IMR-90 (cell line): ENCODE measurements around the gene KRCC1. TPM values are rescaled to one million over a fixed set of nuclear protein-coding genes. Genes with fewer than 3 reads are reported as not detected.

Source experiments
- ATAC-seq: fragments of 200-7000 bp; cut with Tn5 transposase; 2 replicates; pipeline ENCODE4 v1.9.1; 2020; ENCODE audit warnings: low read depth, mild to moderate bottlenecking, moderate library complexity
- BruUV-seq: library from RNA; stranded (reverse); fragments of 400-500 nt; replicated peaks from 2 replicates; lab custom pipeline; 2021; lab: Mats Ljungman, UMichigan
- CTCF ChIA-PET: fragments of 300-600 bp; formaldehyde crosslinking; extraction: SDS; loops from one replicate; lab custom pipeline; 2021; ENCODE audit warnings: antibody characterized with exemption; lab: Yijun Ruan, JAX
- POLR2A ChIA-PET: fragments of 300-600 bp; sonication (Branson Sonifier 250); formaldehyde crosslinking; loops from one replicate; lab custom pipeline; 2022; ENCODE audit warnings: antibody characterized with exemption; ENCODE audit not compliant: unreplicated experiment; lab: Charles Lee
- DNase-seq: peaks from one replicate; pipeline ENCODE4 v3.0.0; 2013
- H2AFZ ChIP-seq: replicated peaks from 2 replicates; pipeline ENCODE3; 2013; ENCODE audit warnings: low read length, mild to moderate bottlenecking; ENCODE audit not compliant: poor library complexity
- H2AK5ac ChIP-seq: 2 replicates; pipeline ENCODE4 v1.6.1; 2013; ENCODE audit warnings: low read depth, low read length, inconsistent platforms
- H2AK9ac ChIP-seq: replicated peaks from 2 replicates; pipeline ENCODE3; 2013; ENCODE audit warnings: mild to moderate bottlenecking, low read depth, low read length, moderate library complexity; ENCODE audit not compliant: poor library complexity
- H2BK120ac ChIP-seq: 2 replicates; pipeline ENCODE4 v1.6.1; 2013; ENCODE audit warnings: low read depth, low read length, inconsistent platforms
- H2BK15ac ChIP-seq: 3 replicates; pipeline ENCODE4 v1.6.1; 2013; ENCODE audit warnings: low read depth, low read length, inconsistent platforms
- H2BK20ac ChIP-seq: 2 replicates; pipeline ENCODE4 v1.6.1; 2013; ENCODE audit warnings: low read depth, mild to moderate bottlenecking, inconsistent platforms, low read length, moderate library complexity
- H2BK5ac ChIP-seq: 2 replicates; pipeline ENCODE4 v1.6.1; 2013; ENCODE audit warnings: mild to moderate bottlenecking, low read depth, low read length, inconsistent platforms; ENCODE audit not compliant: poor library complexity, severe bottlenecking
- H3K14ac ChIP-seq: replicated peaks from 2 replicates; pipeline ENCODE4 v1.6.1; 2013; ENCODE audit warnings: low read depth, low read length, inconsistent platforms
- H3K18ac ChIP-seq: 2 replicates; pipeline ENCODE4 v1.6.1; 2013; ENCODE audit warnings: low read depth, low read length, control low read depth
- H3K23ac ChIP-seq: 2 replicates; pipeline ENCODE4 v1.6.1; 2013; ENCODE audit warnings: low read depth, low read length, inconsistent platforms
- H3K27ac ChIP-seq: 2 replicates; pipeline ENCODE4 v1.5.1; 2013; ENCODE audit warnings: mild to moderate bottlenecking, control low read depth, low read length; ENCODE audit not compliant: insufficient read depth
- H3K27me3 ChIP-seq: 2 replicates; pipeline ENCODE4 v1.6.1; 2013; ENCODE audit warnings: low read length; ENCODE audit not compliant: control insufficient read depth, insufficient read depth
- H3K36me3 ChIP-seq: 2 replicates; pipeline ENCODE4 v1.6.1; 2013; ENCODE audit warnings: low read length, mixed read lengths; ENCODE audit not compliant: control insufficient read depth, insufficient read depth
- H3K4ac ChIP-seq: 2 replicates; pipeline ENCODE4 v1.6.1; 2013; ENCODE audit warnings: low read depth, low read length, inconsistent platforms
- H3K4me1 ChIP-seq: 2 replicates; pipeline ENCODE4 v1.6.1; 2013; ENCODE audit warnings: low read length, mixed read lengths; ENCODE audit not compliant: control insufficient read depth, insufficient read depth
- H3K4me2 ChIP-seq: 2 replicates; pipeline ENCODE4 v1.6.1; 2013; ENCODE audit warnings: low read depth, mild to moderate bottlenecking, control low read depth, low read length, moderate library complexity
- H3K4me3 ChIP-seq: 2 replicates; pipeline ENCODE4 v1.5.1; 2013; ENCODE audit warnings: low read depth, mild to moderate bottlenecking, control low read depth, low read length, moderate library complexity; ENCODE audit not compliant: insufficient read depth
- H3K56ac ChIP-seq: 2 replicates; pipeline ENCODE4 v1.6.1; 2013; ENCODE audit warnings: low read length, inconsistent platforms; ENCODE audit not compliant: insufficient read depth; ENCODE audit errors: extremely low read depth
- H3K79me1 ChIP-seq, 2 experiments: 2 replicates each; pipeline ENCODE4 v1.6.1; 2013; ENCODE audit warnings: low read length in 2 of 2, inconsistent platforms in 1 of 2, low read depth in 1 of 2
- H3K9ac ChIP-seq: 2 replicates; pipeline ENCODE4 v1.6.1; 2013; ENCODE audit warnings: low read depth, low read length, control low read depth
- H3K9me1 ChIP-seq: 2 replicates; pipeline ENCODE4 v1.6.1; 2013; ENCODE audit warnings: low read length, inconsistent platforms; ENCODE audit not compliant: insufficient read depth
- H3K9me3 ChIP-seq: 2 replicates; pipeline ENCODE4 v1.6.1; 2013; ENCODE audit warnings: low read length; ENCODE audit not compliant: control insufficient read depth, insufficient read depth
- H4K20me1 ChIP-seq: 2 replicates; pipeline ENCODE4 v1.6.1; 2013; ENCODE audit warnings: low read length, inconsistent platforms; ENCODE audit not compliant: insufficient read depth
- H4K5ac ChIP-seq: 2 replicates; pipeline ENCODE4 v1.6.1; 2013; ENCODE audit warnings: mild to moderate bottlenecking, low read depth, low read length, control low read depth
- H4K8ac ChIP-seq, 2 experiments: 2 replicates each; pipeline ENCODE4 v1.6.1; 2013; ENCODE audit warnings: low read depth in 2 of 2, low read length in 2 of 2, control low read depth in 1 of 2, inconsistent platforms in 1 of 2
- H4K91ac ChIP-seq: 2 replicates; pipeline ENCODE4 v1.6.1; 2013; ENCODE audit warnings: low read depth, low read length, inconsistent platforms; ENCODE audit not compliant: insufficient read depth
- BHLHE40 ChIP-seq: fragments of 150-350 bp; IDR thresholded peaks from 2 replicates; pipeline ENCODE4 v1.6.1; 2016; ENCODE audit warnings: mild to moderate bottlenecking, low read depth, low read length
- CEBPB ChIP-seq: IDR thresholded peaks from 2 replicates; pipeline ENCODE4 v1.6.1; 2012; ENCODE audit warnings: low read depth, low read length, improper control_type of control experiment
- CHD1 ChIP-seq: IDR thresholded peaks from 2 replicates; pipeline ENCODE4 v1.6.1; 2012; ENCODE audit warnings: low read depth, low read length, improper control_type of control experiment
- FOS ChIP-seq: fragments of 150-350 bp; IDR thresholded peaks from 2 replicates; pipeline ENCODE4 v1.6.1; 2016; ENCODE audit warnings: low read depth, low read length
- MAZ ChIP-seq: IDR thresholded peaks from 2 replicates; pipeline ENCODE4 v1.6.1; 2012; ENCODE audit warnings: low read depth, mild to moderate bottlenecking, low read length, improper control_type of control experiment, moderate library complexity, borderline replicate concordance
- NFE2L2 ChIP-seq: fragments of 150-350 bp; IDR thresholded peaks from 2 replicates; pipeline ENCODE4 v1.6.1; 2016; ENCODE audit warnings: low read depth, mild to moderate bottlenecking, low read length
- RAD21 ChIP-seq: IDR thresholded peaks from 2 replicates; pipeline ENCODE4 v1.6.1; 2012; ENCODE audit warnings: low read length, improper control_type of control experiment
- RCOR1 ChIP-seq: IDR thresholded peaks from 2 replicates; pipeline ENCODE4 v1.6.1; 2012; ENCODE audit warnings: mild to moderate bottlenecking, low read length, improper control_type of control experiment; ENCODE audit not compliant: insufficient replicate concordance
- WGBS, 2 experiments: methylation state at CpG; one replicate each; pipeline versions ENCODE4 v1.1.5 to v1.1.7; 2013; ENCODE audit warnings: missing lambda C conversion rate in 2 of 2; ENCODE audit not compliant: insufficient read length in 1 of 2; ENCODE audit errors: extremely low coverage in 2 of 2; 5-methylcytosine and 5-hydroxymethylcytosine counted together
- dilution Hi-C: fragments of 300-500 bp; cut with HindIII; formaldehyde crosslinking; loops from one replicate; pipeline ENCODE4 v1.14.3; 2018; ENCODE audit warnings: low sequenced_read_pairs; ENCODE audit not compliant: unreplicated experiment
- in situ Hi-C: fragments of 300-500 bp; cut with MboI; formaldehyde crosslinking; loops from 3 replicates; pipeline ENCODE4 v1.14.3; 2019; ENCODE audit warnings: low sequenced_read_pairs, inconsistent platforms, mixed read lengths
- intact Hi-C: fragments of 100-400 bp; cut with micrococcal nuclease; formaldehyde crosslinking; loops from 2 replicates; pipeline ENCODE4 v1.10.0; 2022
- polyA plus RNA-seq, 3 experiments: library from polyadenylated mRNA; depleted of rRNA; stranded (reverse); fragments of >200 nt; gene quantifications; 2 replicates each; pipeline ENCODE4 v1.2.3, GENCODE V29; 2012; ENCODE audit warnings: low replicate concordance in 1 of 3
- total RNA-seq: library from RNA; depleted of rRNA; stranded (reverse); fragments of >200 nt; gene quantifications from 2 replicates; pipeline ENCODE4 v1.2.3, GENCODE V29; 2012
- TF ChIP-seq, protein P1 (sequence below): conservative IDR thresholded peaks from 2 replicates; pipeline ENCODE4 v1.5.1; 2012; ENCODE audit warnings: mild to moderate bottlenecking, low read depth, low read length, improper control_type of control experiment

KRCC1 gene
- total and polyA plus RNA-seq, 2 of the 4 experiments (the other 2 are of a cell fraction) = 14.3 to 16.5 TPM

DNA sequence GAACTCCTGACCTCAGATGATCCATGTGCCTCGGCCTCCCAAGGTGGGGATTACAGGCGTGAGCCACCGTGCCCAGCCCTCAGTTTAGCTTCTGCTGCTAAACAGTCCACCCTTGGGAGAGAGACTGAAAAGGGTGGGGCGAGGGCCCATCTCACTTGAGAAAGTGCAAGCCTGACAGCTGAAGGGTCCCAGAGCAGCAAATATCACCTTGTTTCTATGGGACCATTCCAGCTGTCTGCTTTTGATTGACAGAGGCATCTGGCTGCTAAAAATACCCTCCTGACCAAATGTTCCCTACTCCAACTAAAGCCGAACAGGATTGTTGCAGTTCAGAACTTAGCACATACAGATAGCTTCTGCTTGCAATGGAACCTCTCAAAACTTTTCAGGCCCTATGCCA lies 11.6 kb upstream of the KRCC1 start:
- Histone ChIP-seq H3K56ac (no peak overlapping the region), H3K9me3 (no peaks in the 10 kb centered on the region), H3K27ac (no peak overlapping the region), H2BK15ac (no peak overlapping the region), H2BK5ac (no peak overlapping the region), H3K4ac (no peak overlapping the region), H4K8ac (no peak overlapping the region), H2AK9ac (no peak overlapping the region), H2BK120ac (no peak overlapping the region), H2AFZ (no peak overlapping the region), H3K36me3 (no peaks in the 10 kb centered on the region), H3K4me2 (no peak overlapping the region), H3K9ac (no peak overlapping the region), H3K27me3 (peaks cover 17% of the 10 kb centered on the region), H3K23ac (no peak overlapping the region), H4K20me1 (no peaks in the 10 kb centered on the region), H3K4me3 (no peak overlapping the region), H4K91ac (no peak overlapping the region), H3K14ac (no peak overlapping the region), H3K18ac (no peak overlapping the region), H3K79me1 (no peaks in the 10 kb centered on the region), H3K9me1 (no peaks in the 10 kb centered on the region), H2BK20ac (no peak overlapping the region), H3K4me1 (no peaks in the 10 kb centered on the region), H2AK5ac (no peak overlapping the region), H4K5ac (no peak overlapping the region)
- no peak for ATAC-seq
- in situ Hi-C loops (loop anchor here (25.0 kb wide), 1 partner anchor 595 kb away; no protein-coding TSS in a partner anchor), dilution Hi-C loops (no loop called here), intact Hi-C loops (no loop called here)
- 67% methylated on average over 1 of the region's 5 CpGs; no CpG with 5 or more reads in 1 of the 2 experiments for WGBS, 2 experiments
- ChIA-PET POLR2A (interaction anchor here (0.5 kb wide), 1 partner anchor 20 kb away, joined by 4 read pairs; no protein-coding TSS in a partner anchor), CTCF (no interaction called here)
- BruUV-seq = no TSS peak
- no peak for DNase-seq
- TF ChIP-seq, protein P1, sequence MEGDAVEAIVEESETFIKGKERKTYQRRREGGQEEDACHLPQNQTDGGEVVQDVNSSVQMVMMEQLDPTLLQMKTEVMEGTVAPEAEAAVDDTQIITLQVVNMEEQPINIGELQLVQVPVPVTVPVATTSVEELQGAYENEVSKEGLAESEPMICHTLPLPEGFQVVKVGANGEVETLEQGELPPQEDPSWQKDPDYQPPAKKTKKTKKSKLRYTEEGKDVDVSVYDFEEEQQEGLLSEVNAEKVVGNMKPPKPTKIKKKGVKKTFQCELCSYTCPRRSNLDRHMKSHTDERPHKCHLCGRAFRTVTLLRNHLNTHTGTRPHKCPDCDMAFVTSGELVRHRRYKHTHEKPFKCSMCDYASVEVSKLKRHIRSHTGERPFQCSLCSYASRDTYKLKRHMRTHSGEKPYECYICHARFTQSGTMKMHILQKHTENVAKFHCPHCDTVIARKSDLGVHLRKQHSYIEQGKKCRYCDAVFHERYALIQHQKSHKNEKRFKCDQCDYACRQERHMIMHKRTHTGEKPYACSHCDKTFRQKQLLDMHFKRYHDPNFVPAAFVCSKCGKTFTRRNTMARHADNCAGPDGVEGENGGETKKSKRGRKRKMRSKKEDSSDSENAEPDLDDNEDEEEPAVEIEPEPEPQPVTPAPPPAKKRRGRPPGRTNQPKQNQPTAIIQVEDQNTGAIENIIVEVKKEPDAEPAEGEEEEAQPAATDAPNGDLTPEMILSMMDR = no peak
- no peak for TF ChIP-seq CHD1
- no peak for TF ChIP-seq BHLHE40
- no peak for TF ChIP-seq NFE2L2
- TF ChIP-seq RCOR1 = no peak
- no peak for TF ChIP-seq CEBPB
- TF ChIP-seq MAZ = no peak
- TF ChIP-seq FOS = no peak
- no peak for TF ChIP-seq RAD21
